Measurements from ENCODE around the gene COL27A1.

Gene COL27A1

DNA sequence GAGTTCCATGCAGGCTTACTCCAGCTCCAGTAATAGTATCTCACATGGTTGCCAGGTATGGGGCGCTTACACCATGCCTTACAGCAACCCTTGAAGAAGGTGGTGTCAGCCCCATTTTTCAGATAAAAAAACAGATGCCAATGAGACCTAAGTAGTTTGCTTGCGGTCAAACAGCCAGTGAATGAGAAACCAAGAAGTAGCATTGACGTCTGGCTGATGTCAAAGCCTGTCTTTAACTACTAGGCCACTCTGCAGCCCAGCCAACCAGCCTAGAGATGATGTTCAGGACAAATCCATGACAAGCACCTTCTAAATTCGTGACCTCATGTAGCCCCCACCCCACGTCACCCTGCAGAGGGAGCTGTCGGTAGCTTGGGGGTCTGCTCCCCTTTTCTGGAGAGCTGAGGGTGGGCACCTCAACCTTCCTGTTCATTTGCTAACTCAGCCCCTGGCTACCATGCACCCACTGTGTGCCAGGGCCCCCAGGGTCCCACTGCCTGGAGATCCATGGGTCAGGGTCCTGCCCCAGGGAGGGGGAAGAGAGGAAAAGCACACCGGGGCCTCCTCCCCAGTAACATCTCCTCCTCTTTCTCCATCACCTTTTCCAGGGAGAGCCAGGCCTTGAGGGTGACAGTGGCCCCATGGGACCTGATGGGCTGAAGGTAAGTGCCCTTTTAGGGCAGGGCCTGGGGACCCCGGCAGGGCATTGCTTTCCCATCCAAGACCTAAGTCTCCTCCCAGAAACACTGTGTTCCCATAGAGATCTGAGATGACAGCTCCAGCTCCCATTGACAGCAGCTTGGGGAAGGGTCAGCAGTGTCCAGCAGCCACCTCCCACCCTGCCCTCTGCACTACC lies 115.0 kb downstream of the COL27A1 start:
- ATAC-seq, result no peak
- TF ChIP-seq ISL1 (CRISPR knock-in tag; IDR thresholded peaks at IDR 0.05) (no peak), TCF4 (CRISPR knock-in tag; IDR thresholded peaks at IDR 0.05; ENCODE audit: borderline replicate concordance) (no peak), RARB (CRISPR knock-in tag; IDR thresholded peaks at IDR 0.05) (no peak), ARNTL (CRISPR knock-in tag; IDR thresholded peaks at IDR 0.05; ENCODE audit: borderline replicate concordance, low read depth) (no peak)

DNA sequence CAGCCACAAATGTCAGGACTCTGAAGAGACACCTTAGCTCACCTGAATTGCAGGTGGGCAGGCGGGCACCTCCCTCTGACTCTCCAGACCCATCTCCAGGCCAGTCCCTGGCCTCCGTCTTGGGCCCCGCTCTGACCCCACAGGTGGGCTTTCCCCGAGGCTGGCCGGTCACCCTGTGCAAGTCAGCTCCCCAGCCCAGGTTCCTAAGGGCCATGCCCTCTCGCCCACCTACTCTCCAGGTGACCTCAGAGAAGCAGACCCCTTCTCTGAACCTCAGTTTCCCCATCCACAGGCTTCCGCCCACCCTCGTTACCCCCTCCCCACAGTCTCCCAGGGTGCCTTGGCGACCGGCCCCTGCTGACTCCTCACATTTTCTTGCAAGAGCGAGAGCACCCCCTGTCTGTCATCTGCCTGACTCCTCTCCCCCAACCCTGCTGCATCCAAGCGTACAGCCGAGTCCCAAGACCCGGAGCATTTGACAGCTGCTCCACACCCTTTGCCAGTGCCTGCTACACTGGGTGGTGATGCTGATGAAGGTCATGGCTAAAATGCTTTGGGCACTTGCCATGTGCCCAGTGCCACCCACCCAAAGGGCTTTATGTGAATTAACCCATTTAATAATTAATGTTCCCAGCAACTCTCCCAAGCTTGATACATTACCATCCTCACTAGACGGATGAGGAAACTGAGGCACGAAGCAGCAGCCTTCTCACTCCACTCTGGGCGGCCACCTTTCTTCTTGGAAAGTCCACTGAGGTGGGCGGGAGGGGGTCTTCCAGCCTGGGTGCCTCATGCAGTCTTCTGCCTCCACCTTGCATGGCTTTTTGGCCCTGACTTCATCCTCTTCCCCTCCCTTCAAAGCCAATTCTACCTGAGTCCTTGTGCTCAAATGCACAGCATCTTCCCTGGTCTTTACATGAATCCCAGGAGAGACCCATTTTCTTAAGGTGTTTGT lies 116.5 kb downstream of the COL27A1 start:
- no peak for TF ChIP-seq ISL1 (CRISPR knock-in tag; IDR thresholded peaks at IDR 0.05)
- TF ChIP-seq, protein P1, sequence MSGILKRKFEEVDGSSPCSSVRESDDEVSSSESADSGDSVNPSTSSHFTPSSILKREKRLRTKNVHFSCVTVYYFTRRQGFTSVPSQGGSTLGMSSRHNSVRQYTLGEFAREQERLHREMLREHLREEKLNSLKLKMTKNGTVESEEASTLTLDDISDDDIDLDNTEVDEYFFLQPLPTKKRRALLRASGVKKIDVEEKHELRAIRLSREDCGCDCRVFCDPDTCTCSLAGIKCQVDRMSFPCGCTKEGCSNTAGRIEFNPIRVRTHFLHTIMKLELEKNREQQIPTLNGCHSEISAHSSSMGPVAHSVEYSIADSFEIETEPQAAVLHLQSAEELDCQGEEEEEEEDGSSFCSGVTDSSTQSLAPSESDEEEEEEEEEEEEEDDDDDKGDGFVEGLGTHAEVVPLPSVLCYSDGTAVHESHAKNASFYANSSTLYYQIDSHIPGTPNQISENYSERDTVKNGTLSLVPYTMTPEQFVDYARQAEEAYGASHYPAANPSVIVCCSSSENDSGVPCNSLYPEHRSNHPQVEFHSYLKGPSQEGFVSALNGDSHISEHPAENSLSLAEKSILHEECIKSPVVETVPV (CRISPR knock-in tag; IDR thresholded peaks at IDR 0.05), result no peak
- peak; percentile 76 for ATAC-seq

DNA sequence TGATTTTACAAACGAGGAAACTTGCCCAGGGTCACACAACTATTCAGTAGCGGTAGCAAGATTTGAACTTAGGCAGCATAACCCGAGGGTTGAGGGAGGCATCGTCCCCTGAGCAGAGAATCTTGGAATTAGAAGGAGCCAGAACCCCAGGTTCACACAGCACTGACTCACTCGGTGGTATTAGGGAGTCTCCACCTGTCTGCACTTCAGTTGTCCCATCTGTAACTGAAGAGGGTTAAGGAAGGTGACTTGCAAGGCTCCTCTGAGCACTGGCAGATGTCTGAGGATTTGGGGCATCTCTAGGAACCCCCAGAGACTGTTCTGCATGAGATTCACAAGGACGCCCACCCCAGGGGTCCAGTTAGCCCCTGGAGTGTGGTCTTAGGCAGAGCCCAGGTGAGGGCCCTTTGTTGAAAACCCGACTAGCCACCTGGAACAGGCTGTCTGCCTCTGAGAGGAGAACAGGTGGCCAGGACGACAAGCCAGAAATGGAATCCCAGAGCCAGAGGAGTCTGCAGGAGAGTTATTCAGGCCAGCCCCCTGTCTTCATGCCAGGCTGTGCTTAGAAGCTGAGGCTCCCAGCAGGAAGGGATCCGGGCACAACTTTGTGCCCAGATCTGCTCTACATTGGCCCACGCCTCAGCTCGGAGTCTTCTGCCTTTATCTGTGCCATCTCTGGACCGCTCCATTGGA lies 117.5 kb downstream of the COL27A1 start:
- TF ChIP-seq ISL1 (CRISPR knock-in tag; IDR thresholded peaks at IDR 0.05) (no peak), BACH2 (CRISPR knock-in tag; IDR thresholded peaks at IDR 0.05; ENCODE audit: borderline replicate concordance) (no peak), ESRRG (CRISPR knock-in tag; IDR thresholded peaks at IDR 0.05) (no peak), ZNF565 (CRISPR knock-in tag; conservative IDR thresholded peaks at IDR 0.05; ENCODE audit: low read depth) (no peak), PPARA (CRISPR knock-in tag; IDR thresholded peaks at IDR 0.05; ENCODE audit: borderline replicate concordance) (no peak), GLIS3 (CRISPR knock-in tag; IDR thresholded peaks at IDR 0.05) (no peak), ZC3H10 (CRISPR knock-in tag; IDR thresholded peaks at IDR 0.05) (no peak), ZNF8 (CRISPR knock-in tag; IDR thresholded peaks at IDR 0.05) (no peak), CSDC2 (CRISPR knock-in tag; IDR thresholded peaks at IDR 0.05) (no peak), ZNF70 (CRISPR knock-in tag; IDR thresholded peaks at IDR 0.05) (no peak), OSR1 (CRISPR knock-in tag; IDR thresholded peaks at IDR 0.05) (no peak), TOX (CRISPR knock-in tag; IDR thresholded peaks at IDR 0.05; ENCODE audit: borderline replicate concordance) (no peak), RARB (CRISPR knock-in tag; IDR thresholded peaks at IDR 0.05) (no peak), ARNTL (CRISPR knock-in tag; IDR thresholded peaks at IDR 0.05; ENCODE audit: borderline replicate concordance, low read depth) (no peak), ZFP3 (CRISPR knock-in tag; IDR thresholded peaks at IDR 0.05) (no peak), SNAI2 (CRISPR knock-in tag; IDR thresholded peaks at IDR 0.05) (no peak)
- TF ChIP-seq, protein P1 (CRISPR knock-in tag; IDR thresholded peaks at IDR 0.05), result no peak
- TF ChIP-seq, protein P2, sequence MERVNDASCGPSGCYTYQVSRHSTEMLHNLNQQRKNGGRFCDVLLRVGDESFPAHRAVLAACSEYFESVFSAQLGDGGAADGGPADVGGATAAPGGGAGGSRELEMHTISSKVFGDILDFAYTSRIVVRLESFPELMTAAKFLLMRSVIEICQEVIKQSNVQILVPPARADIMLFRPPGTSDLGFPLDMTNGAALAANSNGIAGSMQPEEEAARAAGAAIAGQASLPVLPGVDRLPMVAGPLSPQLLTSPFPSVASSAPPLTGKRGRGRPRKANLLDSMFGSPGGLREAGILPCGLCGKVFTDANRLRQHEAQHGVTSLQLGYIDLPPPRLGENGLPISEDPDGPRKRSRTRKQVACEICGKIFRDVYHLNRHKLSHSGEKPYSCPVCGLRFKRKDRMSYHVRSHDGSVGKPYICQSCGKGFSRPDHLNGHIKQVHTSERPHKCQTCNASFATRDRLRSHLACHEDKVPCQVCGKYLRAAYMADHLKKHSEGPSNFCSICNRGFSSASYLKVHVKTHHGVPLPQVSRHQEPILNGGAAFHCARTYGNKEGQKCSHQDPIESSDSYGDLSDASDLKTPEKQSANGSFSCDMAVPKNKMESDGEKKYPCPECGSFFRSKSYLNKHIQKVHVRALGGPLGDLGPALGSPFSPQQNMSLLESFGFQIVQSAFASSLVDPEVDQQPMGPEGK (CRISPR knock-in tag; IDR thresholded peaks at IDR 0.05; ENCODE audit: borderline replicate concordance), result no peak
- TF ChIP-seq, protein P3, sequence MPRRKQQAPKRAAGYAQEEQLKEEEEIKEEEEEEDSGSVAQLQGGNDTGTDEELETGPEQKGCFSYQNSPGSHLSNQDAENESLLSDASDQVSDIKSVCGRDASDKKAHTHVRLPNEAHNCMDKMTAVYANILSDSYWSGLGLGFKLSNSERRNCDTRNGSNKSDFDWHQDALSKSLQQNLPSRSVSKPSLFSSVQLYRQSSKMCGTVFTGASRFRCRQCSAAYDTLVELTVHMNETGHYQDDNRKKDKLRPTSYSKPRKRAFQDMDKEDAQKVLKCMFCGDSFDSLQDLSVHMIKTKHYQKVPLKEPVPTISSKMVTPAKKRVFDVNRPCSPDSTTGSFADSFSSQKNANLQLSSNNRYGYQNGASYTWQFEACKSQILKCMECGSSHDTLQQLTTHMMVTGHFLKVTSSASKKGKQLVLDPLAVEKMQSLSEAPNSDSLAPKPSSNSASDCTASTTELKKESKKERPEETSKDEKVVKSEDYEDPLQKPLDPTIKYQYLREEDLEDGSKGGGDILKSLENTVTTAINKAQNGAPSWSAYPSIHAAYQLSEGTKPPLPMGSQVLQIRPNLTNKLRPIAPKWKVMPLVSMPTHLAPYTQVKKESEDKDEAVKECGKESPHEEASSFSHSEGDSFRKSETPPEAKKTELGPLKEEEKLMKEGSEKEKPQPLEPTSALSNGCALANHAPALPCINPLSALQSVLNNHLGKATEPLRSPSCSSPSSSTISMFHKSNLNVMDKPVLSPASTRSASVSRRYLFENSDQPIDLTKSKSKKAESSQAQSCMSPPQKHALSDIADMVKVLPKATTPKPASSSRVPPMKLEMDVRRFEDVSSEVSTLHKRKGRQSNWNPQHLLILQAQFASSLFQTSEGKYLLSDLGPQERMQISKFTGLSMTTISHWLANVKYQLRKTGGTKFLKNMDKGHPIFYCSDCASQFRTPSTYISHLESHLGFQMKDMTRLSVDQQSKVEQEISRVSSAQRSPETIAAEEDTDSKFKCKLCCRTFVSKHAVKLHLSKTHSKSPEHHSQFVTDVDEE (CRISPR knock-in tag; IDR thresholded peaks at IDR 0.05), result no peak
- TF ChIP-seq, protein P4, sequence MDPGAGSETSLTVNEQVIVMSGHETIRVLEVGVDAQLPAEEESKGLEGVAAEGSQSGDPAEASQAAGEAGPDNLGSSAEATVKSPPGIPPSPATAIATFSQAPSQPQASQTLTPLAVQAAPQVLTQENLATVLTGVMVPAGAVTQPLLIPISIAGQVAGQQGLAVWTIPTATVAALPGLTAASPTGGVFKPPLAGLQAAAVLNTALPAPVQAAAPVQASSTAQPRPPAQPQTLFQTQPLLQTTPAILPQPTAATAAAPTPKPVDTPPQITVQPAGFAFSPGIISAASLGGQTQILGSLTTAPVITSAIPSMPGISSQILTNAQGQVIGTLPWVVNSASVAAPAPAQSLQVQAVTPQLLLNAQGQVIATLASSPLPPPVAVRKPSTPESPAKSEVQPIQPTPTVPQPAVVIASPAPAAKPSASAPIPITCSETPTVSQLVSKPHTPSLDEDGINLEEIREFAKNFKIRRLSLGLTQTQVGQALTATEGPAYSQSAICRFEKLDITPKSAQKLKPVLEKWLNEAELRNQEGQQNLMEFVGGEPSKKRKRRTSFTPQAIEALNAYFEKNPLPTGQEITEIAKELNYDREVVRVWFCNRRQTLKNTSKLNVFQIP (CRISPR knock-in tag; IDR thresholded peaks at IDR 0.05; ENCODE audit: borderline replicate concordance, low read depth), result no peak
- no peak for ATAC-seq
